NCI-H2196 (cell line): ENCODE measurements around the gene ABHD17A.

Source experiments
- DNase-seq: peaks from one replicate; lab custom pipeline; 2025; ENCODE audit not compliant: unreplicated experiment; lab: John Stamatoyannopoulos, UW

The ABHD17A gene

DNA sequence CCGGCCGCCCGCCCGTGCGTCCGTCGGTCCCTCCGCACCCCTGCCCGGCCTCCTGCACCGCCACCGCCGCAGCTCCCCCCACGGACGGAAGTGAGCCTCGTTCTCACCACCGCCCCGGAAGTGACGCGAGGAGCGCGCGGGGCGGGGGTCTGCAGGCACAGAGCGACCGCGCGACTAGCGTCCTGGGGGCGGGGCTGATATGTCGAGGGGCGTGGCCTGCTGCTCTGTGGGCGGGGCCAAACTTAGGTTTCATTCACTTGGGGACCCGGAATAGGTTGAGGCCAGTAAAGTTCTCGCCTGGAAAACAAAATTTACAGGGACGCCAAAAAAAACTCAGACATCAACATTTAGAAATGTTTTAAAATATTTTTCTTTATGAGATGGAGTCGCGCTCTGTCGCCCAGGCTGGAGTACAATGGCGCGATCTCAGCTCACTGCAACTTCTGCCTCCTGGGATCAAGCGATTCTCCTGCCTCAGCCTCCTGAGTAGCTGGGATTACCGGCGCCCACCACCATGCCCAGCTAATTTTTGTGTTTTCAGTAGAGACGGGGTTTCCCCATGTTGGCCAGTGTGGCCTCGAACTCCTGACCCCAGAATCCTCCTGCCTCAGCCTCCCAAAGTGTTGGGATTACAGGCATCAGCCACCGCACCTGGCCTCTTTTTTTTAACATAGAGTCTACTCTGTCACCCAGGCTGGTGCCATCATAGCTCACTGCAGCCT lies at the start of gene ABHD17A:
ABHD17A (minus strand) TSS at position 99 of the 722 bp plus-strand sequence. CDS start 3,930 bp downstream, outside the sequence.
- DNase-seq: peak; percentile 97

DNA sequence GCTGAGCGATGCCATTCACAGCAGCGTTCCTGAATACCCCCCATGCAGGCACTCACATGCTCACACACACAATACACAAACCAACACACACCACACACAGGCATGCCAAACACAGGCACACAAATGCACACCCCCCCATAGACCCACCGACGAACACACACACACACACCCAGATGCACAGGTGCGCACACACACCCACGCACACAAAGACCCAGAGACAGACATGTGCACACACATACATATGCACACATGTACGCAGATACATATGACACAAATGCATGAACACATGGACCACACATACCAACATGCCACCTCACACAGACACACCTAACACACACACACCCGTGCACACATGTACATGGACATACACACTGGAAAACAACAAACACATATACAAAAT lies 48.6 kb upstream of the ABHD17A start:
- DNase-seq: no peak

DNA sequence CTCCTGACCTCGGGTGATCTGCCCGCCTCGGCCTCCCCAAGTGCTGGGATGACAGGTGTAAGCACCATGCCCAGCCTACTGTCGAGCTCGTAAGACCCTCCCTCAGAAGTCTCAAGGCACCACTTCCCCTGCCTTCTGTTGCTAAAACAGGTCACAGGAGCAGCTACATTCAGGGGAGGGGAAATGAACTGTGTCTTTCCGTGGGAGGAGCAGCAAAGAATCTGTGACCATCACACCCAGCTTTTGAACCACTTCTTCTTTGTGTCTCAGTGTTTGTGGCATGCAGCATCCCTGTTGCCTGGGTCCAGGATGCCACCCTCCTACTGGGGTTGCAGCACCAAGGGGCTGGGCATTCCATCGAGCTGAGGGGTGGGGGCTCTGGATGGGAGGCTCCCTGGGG lies 47.9 kb upstream of the ABHD17A start:
- no peak for DNase-seq

DNA sequence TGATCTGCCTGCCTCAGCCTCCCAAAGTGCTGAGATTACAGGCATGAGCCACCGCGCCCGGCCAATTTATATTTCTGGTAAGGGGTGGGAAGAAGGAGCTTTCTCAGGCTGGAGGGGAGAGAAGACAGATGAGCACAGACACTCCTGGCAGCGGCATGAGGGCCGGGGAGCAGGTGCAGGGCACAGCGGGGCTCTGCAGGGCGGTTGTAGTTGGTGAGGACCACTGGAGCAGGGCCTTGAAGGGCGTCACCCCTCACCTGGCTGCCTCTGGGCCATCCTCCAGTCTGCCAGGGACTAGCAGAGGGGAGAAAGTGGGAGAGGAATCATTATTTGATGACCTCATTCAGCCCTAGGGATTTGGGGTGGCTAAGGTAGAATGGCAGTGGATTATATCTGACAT lies 47.1 kb upstream of the ABHD17A start:
- DNase-seq: no peak

DNA sequence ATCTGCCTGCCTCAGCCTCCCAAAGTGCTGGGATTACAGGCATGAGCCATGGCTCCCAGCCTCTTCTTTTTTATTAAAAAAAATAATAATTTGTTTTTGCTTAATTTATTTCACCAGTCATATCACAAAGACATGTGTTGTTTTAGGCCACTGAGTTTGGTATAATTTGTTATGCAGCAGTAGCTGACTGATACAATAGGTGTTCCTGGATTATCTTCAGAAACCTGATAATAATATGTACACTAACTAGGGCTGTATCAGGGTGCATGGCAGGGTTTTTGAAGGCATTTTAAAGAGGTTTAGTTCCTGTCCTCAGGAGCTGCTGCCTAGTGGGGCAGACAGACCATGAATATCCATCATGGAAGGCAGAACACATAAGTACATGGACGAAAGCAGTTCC lies 46.1 kb upstream of the ABHD17A start:
- no peak for DNase-seq

DNA sequence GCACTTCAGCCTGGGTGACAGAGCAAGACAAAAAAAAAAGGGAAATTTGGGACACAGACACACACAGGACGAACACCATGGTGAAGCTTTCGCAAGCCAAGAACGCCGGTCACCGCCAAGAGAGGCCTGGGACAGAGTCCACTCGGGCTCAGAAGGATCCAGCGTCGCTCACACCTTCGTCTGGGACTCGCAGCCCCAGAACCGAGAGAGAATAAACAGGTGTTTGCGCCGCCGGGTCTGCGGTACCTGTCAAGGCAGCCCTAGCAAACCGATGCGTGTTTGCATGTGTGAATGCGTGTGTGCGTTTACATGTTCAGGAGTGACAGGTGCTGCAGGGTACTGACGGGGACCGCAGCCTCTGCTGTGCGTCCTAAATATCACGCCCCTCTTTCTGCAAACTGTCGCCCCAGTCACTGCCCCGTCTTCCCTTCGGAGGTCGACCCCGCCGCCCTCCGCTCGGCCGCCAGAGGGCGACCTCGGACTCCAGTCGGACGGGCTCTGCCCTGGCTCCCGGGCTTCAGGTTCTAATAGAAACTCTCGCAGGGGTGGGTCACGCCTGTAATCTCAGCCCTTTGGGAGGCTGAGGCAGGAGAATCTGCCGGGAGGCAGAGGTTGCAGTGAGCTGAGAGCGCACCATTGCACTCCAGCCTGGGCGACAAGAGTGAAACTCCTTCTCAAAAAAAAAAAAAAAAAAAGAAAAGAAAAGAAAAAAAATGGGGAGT lies 43.9 kb upstream of the ABHD17A start:
- DNase-seq: peak; percentile 88

DNA sequence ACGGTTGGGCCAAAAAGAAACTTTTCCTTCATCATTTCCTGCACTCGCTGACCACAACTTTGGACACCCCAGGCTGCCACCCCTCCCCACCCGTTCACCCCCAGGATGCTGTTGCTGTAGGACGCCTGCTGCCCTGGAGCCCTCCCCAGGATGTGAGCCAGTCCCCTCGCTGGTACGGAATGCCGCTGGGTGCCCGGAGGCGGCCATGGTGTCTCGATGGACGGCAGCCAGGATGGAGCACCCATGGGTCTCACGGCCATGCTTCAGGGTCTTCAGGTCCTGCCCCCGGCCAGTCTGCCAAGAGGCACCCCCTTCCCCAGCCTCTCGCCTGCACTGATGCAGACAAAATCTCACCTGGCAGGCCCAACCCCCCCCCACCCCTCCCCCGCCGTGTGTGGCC lies 40.2 kb upstream of the ABHD17A start:
- DNase-seq: no peak

DNA sequence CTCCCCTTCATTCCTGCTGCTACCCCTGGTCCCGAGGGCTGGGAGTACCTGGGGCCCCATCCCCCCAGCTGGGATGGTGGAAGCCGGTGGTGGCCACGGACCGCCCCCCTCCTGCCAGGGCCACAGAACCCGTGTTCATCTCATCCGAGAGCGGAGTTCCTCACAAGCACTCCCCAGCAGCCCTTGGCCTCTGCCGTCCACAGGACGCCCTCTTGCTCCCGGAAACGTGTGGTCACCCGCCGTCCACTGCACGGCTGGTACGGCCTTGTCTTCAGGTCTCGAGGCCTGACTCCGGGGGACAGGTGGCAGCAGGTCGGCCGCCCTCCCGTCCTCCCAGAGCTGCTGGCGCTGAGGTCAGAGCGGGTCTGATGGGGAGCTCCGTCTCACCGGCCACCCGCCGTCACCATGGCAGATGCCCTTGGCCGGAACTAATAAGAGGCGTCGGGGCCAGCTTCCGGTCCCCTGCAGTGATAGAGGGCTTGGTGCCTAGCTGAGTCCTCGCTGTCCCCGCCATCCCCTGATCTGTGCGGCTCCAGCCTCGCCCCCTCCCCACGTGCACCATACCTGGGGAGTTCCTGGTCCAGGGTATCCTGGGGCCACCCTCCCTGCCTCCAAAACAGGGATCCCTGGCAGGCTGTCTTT lies 39.1 kb upstream of the ABHD17A start:
- no peak for DNase-seq

DNA sequence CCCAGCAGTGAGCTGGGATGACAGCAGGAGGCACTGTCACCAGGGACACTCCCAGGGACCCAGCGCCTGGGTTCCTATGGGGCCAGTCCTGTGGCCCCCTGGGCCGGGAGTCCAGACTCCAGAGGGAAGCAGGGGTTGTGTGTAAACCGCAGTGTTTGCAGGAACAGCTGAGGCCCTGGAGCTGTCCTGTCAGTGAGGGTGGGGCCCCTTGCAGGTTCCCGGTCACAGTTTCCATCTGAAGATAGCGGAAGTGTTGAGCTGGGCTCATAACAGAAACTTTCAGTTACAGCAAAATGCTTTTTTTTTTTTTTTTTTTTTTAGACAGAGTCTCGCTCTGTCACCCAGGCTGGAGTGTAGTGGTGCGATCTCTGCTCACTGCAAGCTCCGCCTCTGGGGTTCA lies 38.0 kb upstream of the ABHD17A start:
- DNase-seq: no peak

DNA sequence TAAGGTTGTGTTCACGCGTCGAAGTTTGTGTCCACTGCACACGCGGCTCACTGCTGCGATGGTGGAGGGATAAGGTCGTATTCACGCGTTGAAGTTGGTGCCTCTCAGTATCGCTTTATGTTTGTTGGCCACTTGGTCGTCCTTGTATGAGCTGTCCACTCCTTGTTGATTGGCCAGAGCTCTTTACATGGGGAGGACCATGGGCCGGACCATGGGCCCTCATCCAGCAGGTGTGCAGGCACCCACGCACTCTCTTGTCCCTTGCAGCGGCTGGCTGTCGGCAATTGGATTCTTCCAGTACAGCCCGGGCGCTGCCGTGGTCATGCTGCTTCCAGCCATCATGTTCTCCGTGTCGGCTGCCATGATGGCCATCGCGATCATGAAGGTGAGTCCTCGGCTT lies 37.5 kb upstream of the ABHD17A start:
- no peak for DNase-seq

DNA sequence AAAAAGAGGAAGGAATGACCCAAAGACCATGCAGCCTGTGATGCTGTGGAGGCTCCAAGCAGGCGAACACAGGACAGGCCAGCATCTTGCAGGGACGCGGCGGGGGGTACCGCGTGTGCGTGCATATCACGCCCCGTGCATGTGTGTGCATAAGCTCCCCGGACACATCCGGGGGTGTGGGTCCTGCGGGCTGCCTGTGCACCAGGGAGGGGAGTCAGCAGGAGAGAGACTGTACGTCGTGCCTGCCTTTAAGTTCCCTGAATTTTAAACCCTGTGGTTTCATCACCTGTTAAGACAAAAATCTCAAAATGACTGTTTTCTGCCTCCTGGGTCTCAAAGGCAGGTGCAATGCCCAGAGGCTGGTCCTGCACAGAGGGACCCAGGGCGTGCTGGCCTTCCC lies 36.5 kb upstream of the ABHD17A start:
- no peak for DNase-seq

DNA sequence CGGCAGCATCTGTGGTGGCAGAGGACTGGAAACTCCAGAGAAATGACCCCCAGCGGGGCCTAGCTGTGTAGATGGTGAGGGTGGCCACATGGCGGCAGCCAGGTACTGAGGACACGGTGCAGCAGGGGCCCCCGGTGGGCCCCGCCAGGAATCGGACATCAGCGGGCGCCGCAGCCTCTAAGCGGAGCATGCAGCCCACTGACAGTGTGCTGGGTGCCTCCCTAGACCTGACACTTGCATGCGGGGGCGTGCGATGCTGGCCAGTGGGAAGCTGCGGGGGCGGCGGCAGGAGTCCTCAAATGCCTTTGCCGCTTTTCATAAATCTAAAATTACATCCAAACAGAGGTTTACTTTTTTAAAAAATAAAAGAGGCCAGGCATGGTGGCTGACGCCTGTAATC lies 36.0 kb upstream of the ABHD17A start:
- DNase-seq: no peak

DNA sequence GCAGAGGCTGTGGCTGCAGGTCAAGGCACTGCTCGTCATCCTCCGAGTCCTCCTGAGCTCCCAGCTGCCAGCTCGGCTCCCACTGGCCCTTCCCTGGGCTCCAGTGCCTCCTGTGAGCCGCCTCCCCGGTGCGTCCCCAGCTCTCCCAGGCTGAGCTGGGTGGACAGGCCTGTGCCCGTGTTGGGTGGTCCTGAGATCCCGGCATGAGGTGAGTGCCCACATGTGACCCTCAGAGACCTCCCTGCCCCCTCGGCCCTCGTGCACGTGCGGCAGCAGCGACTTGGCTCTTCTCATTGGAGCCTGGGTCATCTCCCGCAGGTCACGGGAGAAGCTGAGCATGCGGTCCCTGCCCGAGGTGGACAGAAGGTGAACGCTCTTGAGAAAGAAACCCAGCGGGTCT lies 35.3 kb upstream of the ABHD17A start:
- no peak for DNase-seq

DNA sequence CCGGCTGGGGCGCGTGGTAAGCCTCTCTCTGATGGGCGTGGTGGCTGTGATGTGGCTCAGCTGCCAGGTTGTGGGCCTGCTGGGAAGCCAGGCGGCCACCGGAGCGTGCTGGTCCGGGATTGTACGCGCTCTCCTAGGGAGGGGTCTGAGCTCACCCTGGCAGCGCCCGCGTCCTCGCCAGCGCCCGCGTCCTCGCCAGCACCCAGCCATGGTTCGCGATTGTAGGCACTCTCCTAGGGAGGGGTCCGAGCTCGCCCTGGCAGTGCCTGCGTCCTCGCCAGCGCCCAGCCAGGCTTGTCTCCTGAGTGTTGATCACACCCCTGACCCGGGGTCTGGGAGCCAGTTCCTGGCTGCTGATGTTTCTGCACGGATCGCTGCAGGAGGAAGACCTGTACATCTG lies 33.7 kb upstream of the ABHD17A start:
- no peak for DNase-seq

DNA sequence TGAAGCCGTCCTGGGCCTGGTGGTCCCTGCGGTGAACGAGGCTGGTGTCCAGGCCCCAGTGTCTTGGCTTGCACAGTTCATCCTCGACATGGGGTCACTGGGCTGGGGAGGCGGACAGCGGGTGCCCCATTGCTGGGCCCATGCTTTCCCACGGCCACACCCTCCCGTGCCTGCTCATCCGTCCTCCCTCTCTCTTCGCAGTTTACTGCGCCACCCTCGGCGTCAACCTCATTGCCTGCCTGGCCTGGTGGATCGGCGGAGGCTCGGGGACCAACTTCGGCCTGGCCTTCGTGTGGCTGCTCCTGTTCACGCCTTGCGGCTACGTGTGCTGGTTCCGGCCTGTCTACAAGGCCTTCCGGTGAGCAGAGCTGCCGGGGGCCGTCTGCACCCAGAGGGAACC lies 32.6 kb upstream of the ABHD17A start:
- DNase-seq: no peak

DNA sequence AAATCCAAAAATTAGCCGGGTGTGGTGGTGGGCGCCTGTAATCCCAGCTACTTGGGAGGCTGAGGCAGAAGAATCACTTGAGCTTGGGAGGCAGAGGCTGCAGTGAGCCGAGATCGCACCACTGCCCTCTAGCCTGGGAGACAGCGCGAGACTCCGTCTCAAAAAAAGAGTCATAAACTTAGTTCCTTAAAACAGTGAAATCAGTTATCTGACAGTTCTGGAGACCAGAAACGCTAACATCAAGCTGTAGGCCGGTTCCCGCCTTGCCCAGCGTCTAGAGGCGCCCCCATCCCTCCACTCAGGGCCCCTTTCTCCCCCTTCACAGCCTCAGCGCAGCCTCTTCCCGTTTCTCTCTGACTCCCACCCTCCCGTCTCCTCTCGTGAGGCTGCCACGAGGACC lies 31.9 kb upstream of the ABHD17A start:
- DNase-seq: no peak

DNA sequence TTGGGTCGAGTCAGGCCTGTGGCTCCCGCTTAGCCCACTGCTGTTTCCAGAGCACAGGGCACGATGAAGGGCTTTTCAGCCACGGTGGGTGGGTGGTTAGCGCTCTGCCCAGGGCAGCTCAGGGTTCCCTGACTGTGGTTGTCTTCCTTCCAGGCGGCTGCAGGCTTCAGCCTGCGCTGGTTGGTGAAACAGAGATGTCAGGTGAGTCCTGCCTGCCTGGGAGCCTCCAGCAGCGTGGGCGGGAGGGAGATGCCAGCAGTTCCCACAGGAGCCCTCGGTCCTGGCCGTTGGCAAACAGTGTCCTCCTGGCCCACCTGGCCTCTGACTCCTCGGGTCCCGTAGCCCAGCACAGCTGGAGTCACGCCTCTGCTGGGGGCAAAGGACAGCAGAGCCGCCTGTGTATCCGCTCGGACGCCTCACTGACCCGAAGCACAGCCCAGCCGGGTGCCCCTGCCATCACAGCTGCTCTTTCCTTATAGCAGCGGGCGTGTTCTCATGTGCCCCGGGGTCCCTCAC lies 29.6 kb upstream of the ABHD17A start:
- no peak for DNase-seq

DNA sequence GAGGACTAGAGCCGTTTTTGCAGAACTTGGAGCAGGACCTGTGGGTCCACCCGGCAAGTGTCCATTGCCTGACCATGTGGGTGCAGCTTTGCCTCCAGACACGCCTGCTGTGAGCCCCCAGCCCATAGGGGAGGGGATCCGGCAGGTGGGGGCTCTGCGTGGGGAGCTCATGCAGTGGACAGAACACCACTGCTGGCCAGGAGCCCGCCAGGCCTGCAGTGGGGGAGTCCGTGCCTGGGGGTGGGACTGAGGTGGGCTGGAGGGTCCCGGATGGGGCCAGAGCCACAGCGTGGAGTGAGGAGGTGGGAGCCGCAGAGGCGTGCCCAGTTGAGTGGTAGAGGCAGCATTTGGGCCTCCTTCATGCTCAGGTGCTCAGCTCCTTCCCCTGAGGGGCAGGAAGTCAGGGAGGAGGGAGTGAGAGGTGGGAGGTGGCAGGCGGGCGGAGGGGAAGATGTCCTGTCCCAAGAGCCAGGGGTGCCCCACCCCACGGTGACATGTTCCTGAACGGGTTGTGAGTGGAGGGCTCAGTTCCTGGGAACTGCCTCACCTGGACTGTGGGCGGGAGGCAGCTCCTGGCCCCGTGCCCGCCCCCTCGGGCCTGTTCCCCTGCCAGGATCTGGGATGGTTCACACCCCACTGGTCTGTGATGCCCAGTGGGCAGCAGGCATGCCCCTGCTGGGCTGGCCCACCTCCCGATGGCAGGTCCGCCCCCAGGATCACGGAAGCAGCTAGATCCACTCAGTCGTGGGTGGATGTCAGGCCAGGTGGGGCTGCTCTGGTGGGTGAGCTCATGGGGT lies 28.7 kb upstream of the ABHD17A start:
- DNase-seq: no peak

DNA sequence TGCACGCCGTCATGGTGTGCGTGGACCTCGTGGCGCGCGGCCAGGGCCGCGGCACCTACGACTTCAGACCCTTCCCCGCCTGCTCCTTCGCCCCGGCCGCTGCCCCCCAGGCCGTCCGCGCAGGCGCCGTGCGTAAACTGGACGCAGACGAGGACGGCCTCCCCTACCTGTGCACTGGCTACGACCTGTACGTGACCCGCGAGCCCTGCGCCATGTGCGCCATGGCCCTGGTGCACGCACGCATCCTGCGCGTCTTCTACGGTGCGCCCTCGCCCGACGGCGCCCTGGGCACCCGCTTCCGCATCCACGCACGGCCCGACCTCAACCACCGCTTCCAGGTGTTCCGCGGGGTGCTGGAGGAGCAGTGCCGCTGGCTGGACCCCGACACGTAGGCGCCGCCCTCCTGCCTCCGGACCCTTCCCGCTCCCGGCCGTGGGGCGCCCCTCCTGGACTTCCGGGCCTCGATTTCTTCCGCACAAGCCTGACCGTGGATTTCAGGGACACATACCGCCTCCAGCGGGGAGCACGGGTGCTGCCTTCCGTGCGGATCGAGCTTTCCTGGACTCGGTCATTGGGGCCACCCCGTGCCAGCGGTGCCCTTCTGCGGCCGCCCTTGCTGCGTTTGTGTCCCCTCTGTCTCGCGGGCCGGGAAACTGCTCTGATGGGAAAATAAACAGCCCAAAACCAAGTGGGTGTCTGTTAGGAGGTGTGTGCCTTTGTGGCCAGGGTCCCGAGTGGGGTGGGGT lies 27.6 kb upstream of the ABHD17A start:
- no peak for DNase-seq

DNA sequence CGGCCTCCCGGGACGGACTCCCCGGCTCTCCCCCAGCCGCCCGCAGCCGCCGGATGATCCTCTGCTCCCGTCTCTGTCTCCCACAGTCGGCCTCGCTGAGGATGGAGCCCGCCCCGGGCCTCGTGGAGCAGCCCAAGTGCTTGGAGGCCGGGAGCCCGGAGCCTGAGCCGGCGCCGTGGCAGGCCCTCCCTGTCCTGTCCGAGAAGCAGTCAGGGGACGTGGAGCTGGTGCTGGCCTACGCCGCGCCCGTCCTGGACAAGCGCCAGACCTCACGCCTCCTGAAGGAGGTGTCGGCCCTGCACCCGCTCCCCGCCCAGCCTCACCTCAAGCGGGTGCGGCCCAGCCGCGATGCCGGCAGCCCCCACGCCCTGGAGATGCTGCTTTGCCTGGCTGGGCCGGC lies 26.7 kb upstream of the ABHD17A start:
- DNase-seq: no peak

DNA sequence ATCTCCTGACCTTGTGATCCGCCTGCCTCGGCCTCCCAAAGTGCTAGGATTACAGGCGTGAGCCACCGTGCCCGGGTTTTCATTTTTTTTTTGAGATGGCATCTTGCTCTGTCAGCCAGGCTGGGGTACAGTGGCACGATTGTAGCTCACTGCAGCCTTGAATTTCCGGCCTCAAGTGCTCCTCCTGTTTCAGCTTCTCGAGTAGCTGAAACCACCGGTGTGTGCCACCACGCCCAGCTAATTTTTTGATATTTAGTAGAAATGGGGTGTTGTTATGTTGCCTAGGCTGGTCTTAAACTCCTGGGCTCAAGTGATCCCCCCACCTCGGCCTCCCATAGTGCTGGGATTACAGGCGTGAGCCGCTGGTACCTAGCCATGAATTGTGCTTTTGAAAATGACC lies 25.8 kb upstream of the ABHD17A start:
- DNase-seq: no peak
